ENCODE measurements around the gene PAN3.
A peak's percentile ranks its signal among the peaks of the same experiment; 100 is the strongest.

PAN3 gene

GRCh38 chr13:28251466-28251865 is 113.1 kb downstream of the PAN3 start:
- peak; percentile 15 for DNase-seq (ENCODE audit: low read depth)
- no peak for TF ChIP-seq CTCF (IDR thresholded peaks at IDR 0.05; ENCODE audit: insufficient read depth, low read depth, low read length, missing control alignments)
- H3K4me3 ChIP-seq (ENCODE audit: low read depth, low read length) = no peak overlapping the region

GRCh38 chr13:28252547-28252946 is 114.2 kb downstream of the PAN3 start:
- H3K4me3 ChIP-seq (ENCODE audit: low read depth, low read length) = no peak overlapping the region
- no peak for TF ChIP-seq CTCF (IDR thresholded peaks at IDR 0.05; ENCODE audit: insufficient read depth, low read depth, low read length, missing control alignments)
- no peak for DNase-seq (ENCODE audit: low read depth)

GRCh38 chr13:28257305-28257704 is 119.0 kb downstream of the PAN3 start:
- no peak for TF ChIP-seq CTCF (IDR thresholded peaks at IDR 0.05; ENCODE audit: insufficient read depth, low read depth, low read length, missing control alignments)
- no peak overlapping the region for H3K4me3 ChIP-seq (ENCODE audit: low read depth, low read length)
- DNase-seq (ENCODE audit: low read depth) = no peak

GRCh38 chr13:28258417-28258816 is 120.1 kb downstream of the PAN3 start:
- no peak overlapping the region for H3K4me3 ChIP-seq (ENCODE audit: low read depth, low read length)
- DNase-seq (ENCODE audit: low read depth) = no peak
- no peak for TF ChIP-seq CTCF (IDR thresholded peaks at IDR 0.05; ENCODE audit: insufficient read depth, low read depth, low read length, missing control alignments)

GRCh38 chr13:28267497-28267896 is 129.2 kb downstream of the PAN3 start:
- H3K4me3 ChIP-seq (ENCODE audit: low read depth, low read length) = no peak overlapping the region
- no peak for TF ChIP-seq CTCF (IDR thresholded peaks at IDR 0.05; ENCODE audit: insufficient read depth, low read depth, low read length, missing control alignments)
- no peak for DNase-seq (ENCODE audit: low read depth)

GRCh38 chr13:28268800-28269223 is 130.5 kb downstream of the PAN3 start:
- peak; percentile 90 for DNase-seq (ENCODE audit: low read depth)
- H3K4me3 ChIP-seq (ENCODE audit: low read depth, low read length) = no peak overlapping the region
- TF ChIP-seq CTCF (IDR thresholded peaks at IDR 0.05; ENCODE audit: insufficient read depth, low read depth, low read length, missing control alignments) = no peak

GRCh38 chr13:28271056-28271840 is 132.9 kb downstream of the PAN3 start:
- TF ChIP-seq CTCF (IDR thresholded peaks at IDR 0.05; ENCODE audit: insufficient read depth, low read depth, low read length, missing control alignments) = no peak
- H3K4me3 ChIP-seq (ENCODE audit: low read depth, low read length) = no peak overlapping the region
- DNase-seq (ENCODE audit: low read depth) = peak; percentile 15
